Measurements from ENCODE around the gene MTAP.

MTAP gene

GRCh38 chr9:21840647-21841046 is 38.2 kb downstream of the MTAP start:
- H3K9ac ChIP-seq (ENCODE audit: low read length) = no peak overlapping the region
- H3K79me2 ChIP-seq (ENCODE audit: low read length) = no peaks in the 10 kb centered on the region
- H3K4me3 ChIP-seq (ENCODE audit: low read length) = no peak overlapping the region
- H2AFZ ChIP-seq (ENCODE audit: low read depth, low read length) = no peak overlapping the region
- no peaks in the 10 kb centered on the region for H4K20me1 ChIP-seq (ENCODE audit: insufficient read depth, low read length)
- H3K27me3 ChIP-seq (ENCODE audit: low read depth, low read length) = no peaks in the 10 kb centered on the region
- no peaks in the 10 kb centered on the region for H3K9me3 ChIP-seq (ENCODE audit: insufficient read depth, low read length)
- H3K4me2 ChIP-seq (ENCODE audit: low read length) = no peak overlapping the region
- H3K27ac ChIP-seq (ENCODE audit: low read length) = no peak overlapping the region
- no peaks in the 10 kb centered on the region for H3K4me1 ChIP-seq (ENCODE audit: low read length)
- no peaks in the 10 kb centered on the region for H3K36me3 ChIP-seq (replicated peaks; ENCODE audit: low read depth, low read length)
- TF ChIP-seq EZH2phosphoT487 (IDR thresholded peaks at IDR 0.05; ENCODE audit: low read depth) = no peak
- TF ChIP-seq, protein P1, sequence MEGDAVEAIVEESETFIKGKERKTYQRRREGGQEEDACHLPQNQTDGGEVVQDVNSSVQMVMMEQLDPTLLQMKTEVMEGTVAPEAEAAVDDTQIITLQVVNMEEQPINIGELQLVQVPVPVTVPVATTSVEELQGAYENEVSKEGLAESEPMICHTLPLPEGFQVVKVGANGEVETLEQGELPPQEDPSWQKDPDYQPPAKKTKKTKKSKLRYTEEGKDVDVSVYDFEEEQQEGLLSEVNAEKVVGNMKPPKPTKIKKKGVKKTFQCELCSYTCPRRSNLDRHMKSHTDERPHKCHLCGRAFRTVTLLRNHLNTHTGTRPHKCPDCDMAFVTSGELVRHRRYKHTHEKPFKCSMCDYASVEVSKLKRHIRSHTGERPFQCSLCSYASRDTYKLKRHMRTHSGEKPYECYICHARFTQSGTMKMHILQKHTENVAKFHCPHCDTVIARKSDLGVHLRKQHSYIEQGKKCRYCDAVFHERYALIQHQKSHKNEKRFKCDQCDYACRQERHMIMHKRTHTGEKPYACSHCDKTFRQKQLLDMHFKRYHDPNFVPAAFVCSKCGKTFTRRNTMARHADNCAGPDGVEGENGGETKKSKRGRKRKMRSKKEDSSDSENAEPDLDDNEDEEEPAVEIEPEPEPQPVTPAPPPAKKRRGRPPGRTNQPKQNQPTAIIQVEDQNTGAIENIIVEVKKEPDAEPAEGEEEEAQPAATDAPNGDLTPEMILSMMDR (IDR thresholded peaks at IDR 0.05; ENCODE audit: low read depth, low read length) = no peak

- Histone ChIP-seq H3K27me3 (ENCODE audit: low read depth, low read length) (no peaks in the 10 kb centered on the region), H3K9me3 (ENCODE audit: insufficient read depth, low read length) (no peaks in the 10 kb centered on the region), H2AFZ (ENCODE audit: low read depth, low read length) (no peak overlapping the region), H3K27ac (ENCODE audit: low read length) (no peak overlapping the region), H3K4me1 (ENCODE audit: low read length) (no peaks in the 10 kb centered on the region), H3K4me2 (ENCODE audit: low read length) (no peak overlapping the region), H3K4me3 (ENCODE audit: low read length) (no peak overlapping the region), H3K79me2 (ENCODE audit: low read length) (no peaks in the 10 kb centered on the region), H3K36me3 (replicated peaks; ENCODE audit: low read depth, low read length) (no peaks in the 10 kb centered on the region), H4K20me1 (ENCODE audit: insufficient read depth, low read length) (no peaks in the 10 kb centered on the region), H3K9ac (ENCODE audit: low read length) (no peak overlapping the region)
- TF ChIP-seq, protein P1 (IDR thresholded peaks at IDR 0.05; ENCODE audit: low read depth, low read length) = no peak
- no peak for TF ChIP-seq EZH2phosphoT487 (IDR thresholded peaks at IDR 0.05; ENCODE audit: low read depth)
These were observed 38.7 kb downstream of the MTAP start for GRCh38 chr9:21841133-21841532.

- no peaks in the 10 kb centered on the region for H3K27me3 ChIP-seq (ENCODE audit: low read depth, low read length)
- H3K36me3 ChIP-seq (replicated peaks; ENCODE audit: low read depth, low read length) = no peaks in the 10 kb centered on the region
These were observed 46.2 kb downstream of the MTAP start for GRCh38 chr9:21848615-21849014.

DNA sequence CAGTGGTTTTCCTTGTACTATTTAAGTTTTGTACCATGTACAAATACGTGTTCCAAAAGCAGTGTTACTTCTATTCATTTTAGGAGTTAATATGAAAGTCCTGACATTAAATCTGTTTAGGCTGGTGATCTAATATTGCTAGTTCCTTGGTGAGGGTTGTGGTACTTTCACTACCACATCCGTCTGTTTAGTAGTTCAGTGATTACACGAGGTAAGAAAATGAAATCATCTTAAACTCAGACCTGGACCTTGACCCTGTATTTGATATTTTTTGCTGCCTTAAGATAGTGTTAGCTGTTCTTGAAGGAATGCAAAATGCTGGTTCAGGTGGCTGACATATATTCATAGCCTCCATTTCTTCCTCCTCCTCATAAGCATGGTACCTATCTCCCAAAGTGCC is 50.3 kb downstream of the MTAP start:
- Histone ChIP-seq H3K4me2 (ENCODE audit: low read length) (no peak overlapping the region), H4K20me1 (ENCODE audit: insufficient read depth, low read length) (no peaks in the 10 kb centered on the region), H3K36me3 (replicated peaks; ENCODE audit: low read depth, low read length) (no peaks in the 10 kb centered on the region), H3K79me2 (ENCODE audit: low read length) (no peaks in the 10 kb centered on the region), H3K27ac (ENCODE audit: low read length) (no peak overlapping the region), H2AFZ (ENCODE audit: low read depth, low read length) (no peak overlapping the region), H3K27me3 (ENCODE audit: low read depth, low read length) (no peaks in the 10 kb centered on the region), H3K4me1 (ENCODE audit: low read length) (no peaks in the 10 kb centered on the region), H3K9me3 (ENCODE audit: insufficient read depth, low read length) (no peaks in the 10 kb centered on the region), H3K9ac (ENCODE audit: low read length) (no peak overlapping the region), H3K4me3 (ENCODE audit: low read length) (no peak overlapping the region)
- TF ChIP-seq, protein P1 (IDR thresholded peaks at IDR 0.05; ENCODE audit: low read depth, low read length) = no peak
- TF ChIP-seq EZH2phosphoT487 (IDR thresholded peaks at IDR 0.05; ENCODE audit: low read depth) = no peak

More at GRCh38 chr9:21848615-21849014, 46.2 kb downstream of the MTAP start:
- Histone ChIP-seq H3K4me2 (ENCODE audit: low read length) (no peak overlapping the region), H3K9ac (ENCODE audit: low read length) (no peak overlapping the region), H4K20me1 (ENCODE audit: insufficient read depth, low read length) (no peaks in the 10 kb centered on the region), H3K4me3 (ENCODE audit: low read length) (no peak overlapping the region), H3K27ac (ENCODE audit: low read length) (no peak overlapping the region), H2AFZ (ENCODE audit: low read depth, low read length) (no peak overlapping the region), H3K4me1 (ENCODE audit: low read length) (no peaks in the 10 kb centered on the region), H3K9me3 (ENCODE audit: insufficient read depth, low read length) (no peaks in the 10 kb centered on the region), H3K79me2 (ENCODE audit: low read length) (no peaks in the 10 kb centered on the region)
- TF ChIP-seq EZH2phosphoT487 (IDR thresholded peaks at IDR 0.05; ENCODE audit: low read depth) = no peak
- TF ChIP-seq, protein P1 (IDR thresholded peaks at IDR 0.05; ENCODE audit: low read depth, low read length) = no peak
